ENCODE measurements around the gene JARID2.

DNA sequence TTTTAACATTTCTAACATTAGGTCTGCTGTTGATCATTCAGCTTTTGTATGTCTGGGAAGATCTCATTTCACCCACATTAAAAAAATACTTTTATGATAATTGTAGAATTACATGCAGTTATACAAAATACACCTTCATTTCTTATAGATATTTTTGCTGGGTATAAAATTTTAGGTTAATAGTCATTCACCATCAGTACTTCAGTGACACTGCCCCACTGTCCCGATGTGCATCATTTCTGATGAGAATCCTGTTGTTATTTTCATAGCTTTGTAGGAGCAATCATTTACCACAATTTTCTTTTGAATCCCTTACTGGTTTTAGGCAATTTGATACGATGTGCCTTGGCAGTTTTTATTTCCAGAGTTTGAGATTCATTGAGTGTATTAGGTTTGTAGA is 173.6 kb downstream of the JARID2 start:
- no peak for TF ChIP-seq XRCC5 (IDR thresholded peaks at IDR 0.05; ENCODE audit: low read depth, low read length)
- TF ChIP-seq, protein P1, sequence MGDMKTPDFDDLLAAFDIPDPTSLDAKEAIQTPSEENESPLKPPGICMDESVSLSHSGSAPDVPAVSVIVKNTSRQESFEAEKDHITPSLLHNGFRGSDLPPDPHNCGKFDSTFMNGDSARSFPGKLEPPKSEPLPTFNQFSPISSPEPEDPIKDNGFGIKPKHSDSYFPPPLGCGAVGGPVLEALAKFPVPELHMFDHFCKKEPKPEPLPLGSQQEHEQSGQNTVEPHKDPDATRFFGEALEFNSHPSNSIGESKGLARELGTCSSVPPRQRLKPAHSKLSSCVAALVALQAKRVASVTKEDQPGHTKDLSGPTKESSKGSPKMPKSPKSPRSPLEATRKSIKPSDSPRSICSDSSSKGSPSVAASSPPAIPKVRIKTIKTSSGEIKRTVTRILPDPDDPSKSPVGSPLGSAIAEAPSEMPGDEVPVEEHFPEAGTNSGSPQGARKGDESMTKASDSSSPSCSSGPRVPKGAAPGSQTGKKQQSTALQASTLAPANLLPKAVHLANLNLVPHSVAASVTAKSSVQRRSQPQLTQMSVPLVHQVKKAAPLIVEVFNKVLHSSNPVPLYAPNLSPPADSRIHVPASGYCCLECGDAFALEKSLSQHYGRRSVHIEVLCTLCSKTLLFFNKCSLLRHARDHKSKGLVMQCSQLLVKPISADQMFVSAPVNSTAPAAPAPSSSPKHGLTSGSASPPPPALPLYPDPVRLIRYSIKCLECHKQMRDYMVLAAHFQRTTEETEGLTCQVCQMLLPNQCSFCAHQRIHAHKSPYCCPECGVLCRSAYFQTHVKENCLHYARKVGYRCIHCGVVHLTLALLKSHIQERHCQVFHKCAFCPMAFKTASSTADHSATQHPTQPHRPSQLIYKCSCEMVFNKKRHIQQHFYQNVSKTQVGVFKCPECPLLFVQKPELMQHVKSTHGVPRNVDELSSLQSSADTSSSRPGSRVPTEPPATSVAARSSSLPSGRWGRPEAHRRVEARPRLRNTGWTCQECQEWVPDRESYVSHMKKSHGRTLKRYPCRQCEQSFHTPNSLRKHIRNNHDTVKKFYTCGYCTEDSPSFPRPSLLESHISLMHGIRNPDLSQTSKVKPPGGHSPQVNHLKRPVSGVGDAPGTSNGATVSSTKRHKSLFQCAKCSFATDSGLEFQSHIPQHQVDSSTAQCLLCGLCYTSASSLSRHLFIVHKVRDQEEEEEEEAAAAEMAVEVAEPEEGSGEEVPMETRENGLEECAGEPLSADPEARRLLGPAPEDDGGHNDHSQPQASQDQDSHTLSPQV (IDR thresholded peaks at IDR 0.05), result no peak
- no peak for TF ChIP-seq PTBP1 (IDR thresholded peaks at IDR 0.05; ENCODE audit: low read depth, low read length)
- no peak for TF ChIP-seq ZC3H4 (CRISPR knock-in tag; IDR thresholded peaks at IDR 0.05; ENCODE audit: borderline replicate concordance)
- TF ChIP-seq, protein P2, sequence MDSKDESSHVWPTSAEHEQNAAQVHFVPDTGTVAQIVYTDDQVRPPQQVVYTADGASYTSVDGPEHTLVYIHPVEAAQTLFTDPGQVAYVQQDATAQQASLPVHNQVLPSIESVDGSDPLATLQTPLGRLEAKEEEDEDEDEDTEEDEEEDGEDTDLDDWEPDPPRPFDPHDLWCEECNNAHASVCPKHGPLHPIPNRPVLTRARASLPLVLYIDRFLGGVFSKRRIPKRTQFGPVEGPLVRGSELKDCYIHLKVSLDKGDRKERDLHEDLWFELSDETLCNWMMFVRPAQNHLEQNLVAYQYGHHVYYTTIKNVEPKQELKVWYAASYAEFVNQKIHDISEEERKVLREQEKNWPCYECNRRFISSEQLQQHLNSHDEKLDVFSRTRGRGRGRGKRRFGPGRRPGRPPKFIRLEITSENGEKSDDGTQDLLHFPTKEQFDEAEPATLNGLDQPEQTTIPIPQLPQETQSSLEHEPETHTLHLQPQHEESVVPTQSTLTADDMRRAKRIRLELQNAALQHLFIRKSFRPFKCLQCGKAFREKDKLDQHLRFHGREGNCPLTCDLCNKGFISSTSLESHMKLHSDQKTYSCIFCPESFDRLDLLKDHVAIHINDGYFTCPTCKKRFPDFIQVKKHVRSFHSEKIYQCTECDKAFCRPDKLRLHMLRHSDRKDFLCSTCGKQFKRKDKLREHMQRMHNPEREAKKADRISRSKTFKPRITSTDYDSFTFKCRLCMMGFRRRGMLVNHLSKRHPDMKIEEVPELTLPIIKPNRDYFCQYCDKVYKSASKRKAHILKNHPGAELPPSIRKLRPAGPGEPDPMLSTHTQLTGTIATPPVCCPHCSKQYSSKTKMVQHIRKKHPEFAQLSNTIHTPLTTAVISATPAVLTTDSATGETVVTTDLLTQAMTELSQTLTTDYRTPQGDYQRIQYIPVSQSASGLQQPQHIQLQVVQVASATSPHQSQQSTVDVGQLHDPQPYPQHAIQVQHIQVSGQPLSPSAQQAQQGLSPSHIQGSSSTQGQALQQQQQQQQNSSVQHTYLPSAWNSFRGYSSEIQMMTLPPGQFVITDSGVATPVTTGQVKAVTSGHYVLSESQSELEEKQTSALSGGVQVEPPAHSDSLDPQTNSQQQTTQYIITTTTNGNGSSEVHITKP (IDR thresholded peaks at IDR 0.05; ENCODE audit: partially characterized antibody), result no peak
- no peak for TF ChIP-seq ELF4 (CRISPR knock-in tag; IDR thresholded peaks at IDR 0.05)
- TF ChIP-seq, protein P3, sequence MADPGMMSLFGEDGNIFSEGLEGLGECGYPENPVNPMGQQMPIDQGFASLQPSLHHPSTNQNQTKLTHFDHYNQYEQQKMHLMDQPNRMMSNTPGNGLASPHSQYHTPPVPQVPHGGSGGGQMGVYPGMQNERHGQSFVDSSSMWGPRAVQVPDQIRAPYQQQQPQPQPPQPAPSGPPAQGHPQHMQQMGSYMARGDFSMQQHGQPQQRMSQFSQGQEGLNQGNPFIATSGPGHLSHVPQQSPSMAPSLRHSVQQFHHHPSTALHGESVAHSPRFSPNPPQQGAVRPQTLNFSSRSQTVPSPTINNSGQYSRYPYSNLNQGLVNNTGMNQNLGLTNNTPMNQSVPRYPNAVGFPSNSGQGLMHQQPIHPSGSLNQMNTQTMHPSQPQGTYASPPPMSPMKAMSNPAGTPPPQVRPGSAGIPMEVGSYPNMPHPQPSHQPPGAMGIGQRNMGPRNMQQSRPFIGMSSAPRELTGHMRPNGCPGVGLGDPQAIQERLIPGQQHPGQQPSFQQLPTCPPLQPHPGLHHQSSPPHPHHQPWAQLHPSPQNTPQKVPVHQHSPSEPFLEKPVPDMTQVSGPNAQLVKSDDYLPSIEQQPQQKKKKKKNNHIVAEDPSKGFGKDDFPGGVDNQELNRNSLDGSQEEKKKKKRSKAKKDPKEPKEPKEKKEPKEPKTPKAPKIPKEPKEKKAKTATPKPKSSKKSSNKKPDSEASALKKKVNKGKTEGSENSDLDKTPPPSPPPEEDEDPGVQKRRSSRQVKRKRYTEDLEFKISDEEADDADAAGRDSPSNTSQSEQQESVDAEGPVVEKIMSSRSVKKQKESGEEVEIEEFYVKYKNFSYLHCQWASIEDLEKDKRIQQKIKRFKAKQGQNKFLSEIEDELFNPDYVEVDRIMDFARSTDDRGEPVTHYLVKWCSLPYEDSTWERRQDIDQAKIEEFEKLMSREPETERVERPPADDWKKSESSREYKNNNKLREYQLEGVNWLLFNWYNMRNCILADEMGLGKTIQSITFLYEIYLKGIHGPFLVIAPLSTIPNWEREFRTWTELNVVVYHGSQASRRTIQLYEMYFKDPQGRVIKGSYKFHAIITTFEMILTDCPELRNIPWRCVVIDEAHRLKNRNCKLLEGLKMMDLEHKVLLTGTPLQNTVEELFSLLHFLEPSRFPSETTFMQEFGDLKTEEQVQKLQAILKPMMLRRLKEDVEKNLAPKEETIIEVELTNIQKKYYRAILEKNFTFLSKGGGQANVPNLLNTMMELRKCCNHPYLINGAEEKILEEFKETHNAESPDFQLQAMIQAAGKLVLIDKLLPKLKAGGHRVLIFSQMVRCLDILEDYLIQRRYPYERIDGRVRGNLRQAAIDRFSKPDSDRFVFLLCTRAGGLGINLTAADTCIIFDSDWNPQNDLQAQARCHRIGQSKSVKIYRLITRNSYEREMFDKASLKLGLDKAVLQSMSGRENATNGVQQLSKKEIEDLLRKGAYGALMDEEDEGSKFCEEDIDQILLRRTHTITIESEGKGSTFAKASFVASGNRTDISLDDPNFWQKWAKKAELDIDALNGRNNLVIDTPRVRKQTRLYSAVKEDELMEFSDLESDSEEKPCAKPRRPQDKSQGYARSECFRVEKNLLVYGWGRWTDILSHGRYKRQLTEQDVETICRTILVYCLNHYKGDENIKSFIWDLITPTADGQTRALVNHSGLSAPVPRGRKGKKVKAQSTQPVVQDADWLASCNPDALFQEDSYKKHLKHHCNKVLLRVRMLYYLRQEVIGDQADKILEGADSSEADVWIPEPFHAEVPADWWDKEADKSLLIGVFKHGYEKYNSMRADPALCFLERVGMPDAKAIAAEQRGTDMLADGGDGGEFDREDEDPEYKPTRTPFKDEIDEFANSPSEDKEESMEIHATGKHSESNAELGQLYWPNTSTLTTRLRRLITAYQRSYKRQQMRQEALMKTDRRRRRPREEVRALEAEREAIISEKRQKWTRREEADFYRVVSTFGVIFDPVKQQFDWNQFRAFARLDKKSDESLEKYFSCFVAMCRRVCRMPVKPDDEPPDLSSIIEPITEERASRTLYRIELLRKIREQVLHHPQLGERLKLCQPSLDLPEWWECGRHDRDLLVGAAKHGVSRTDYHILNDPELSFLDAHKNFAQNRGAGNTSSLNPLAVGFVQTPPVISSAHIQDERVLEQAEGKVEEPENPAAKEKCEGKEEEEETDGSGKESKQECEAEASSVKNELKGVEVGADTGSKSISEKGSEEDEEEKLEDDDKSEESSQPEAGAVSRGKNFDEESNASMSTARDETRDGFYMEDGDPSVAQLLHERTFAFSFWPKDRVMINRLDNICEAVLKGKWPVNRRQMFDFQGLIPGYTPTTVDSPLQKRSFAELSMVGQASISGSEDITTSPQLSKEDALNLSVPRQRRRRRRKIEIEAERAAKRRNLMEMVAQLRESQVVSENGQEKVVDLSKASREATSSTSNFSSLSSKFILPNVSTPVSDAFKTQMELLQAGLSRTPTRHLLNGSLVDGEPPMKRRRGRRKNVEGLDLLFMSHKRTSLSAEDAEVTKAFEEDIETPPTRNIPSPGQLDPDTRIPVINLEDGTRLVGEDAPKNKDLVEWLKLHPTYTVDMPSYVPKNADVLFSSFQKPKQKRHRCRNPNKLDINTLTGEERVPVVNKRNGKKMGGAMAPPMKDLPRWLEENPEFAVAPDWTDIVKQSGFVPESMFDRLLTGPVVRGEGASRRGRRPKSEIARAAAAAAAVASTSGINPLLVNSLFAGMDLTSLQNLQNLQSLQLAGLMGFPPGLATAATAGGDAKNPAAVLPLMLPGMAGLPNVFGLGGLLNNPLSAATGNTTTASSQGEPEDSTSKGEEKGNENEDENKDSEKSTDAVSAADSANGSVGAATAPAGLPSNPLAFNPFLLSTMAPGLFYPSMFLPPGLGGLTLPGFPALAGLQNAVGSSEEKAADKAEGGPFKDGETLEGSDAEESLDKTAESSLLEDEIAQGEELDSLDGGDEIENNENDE (IDR thresholded peaks at IDR 0.05; ENCODE audit: low read depth, low read length), result no peak
- TF ChIP-seq ZFP36 (IDR thresholded peaks at IDR 0.05; ENCODE audit: low read depth, low read length, partially characterized antibody), result no peak
- TF ChIP-seq, protein P4, sequence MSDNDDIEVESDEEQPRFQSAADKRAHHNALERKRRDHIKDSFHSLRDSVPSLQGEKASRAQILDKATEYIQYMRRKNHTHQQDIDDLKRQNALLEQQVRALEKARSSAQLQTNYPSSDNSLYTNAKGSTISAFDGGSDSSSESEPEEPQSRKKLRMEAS (CRISPR knock-in tag; IDR thresholded peaks at IDR 0.05), result no peak
- no peak for TF ChIP-seq KAT2B (IDR thresholded peaks at IDR 0.05; ENCODE audit: low read depth, low read length)
- no peak for TF ChIP-seq MCM3 (IDR thresholded peaks at IDR 0.05)
- no peak for TF ChIP-seq CBX8 (IDR thresholded peaks at IDR 0.05; ENCODE audit: borderline replicate concordance, extremely low read depth, low read depth, low read length, poor library complexity, severe bottlenecking)
- TF ChIP-seq PML (IDR thresholded peaks at IDR 0.05; ENCODE audit: low read length), result no peak
- TF ChIP-seq RBM17 (IDR thresholded peaks at IDR 0.05; ENCODE audit: borderline replicate concordance, low read depth, low read length), result no peak

Data from K562 (cell line).